ENCODE data around the gene FSD1. TPM values are rescaled to one million over a fixed set of nuclear protein-coding genes. Genes with fewer than 3 reads are reported as not detected.

FSD1 gene
- total RNA-seq, 1 donor = 1.1 TPM

DNA sequence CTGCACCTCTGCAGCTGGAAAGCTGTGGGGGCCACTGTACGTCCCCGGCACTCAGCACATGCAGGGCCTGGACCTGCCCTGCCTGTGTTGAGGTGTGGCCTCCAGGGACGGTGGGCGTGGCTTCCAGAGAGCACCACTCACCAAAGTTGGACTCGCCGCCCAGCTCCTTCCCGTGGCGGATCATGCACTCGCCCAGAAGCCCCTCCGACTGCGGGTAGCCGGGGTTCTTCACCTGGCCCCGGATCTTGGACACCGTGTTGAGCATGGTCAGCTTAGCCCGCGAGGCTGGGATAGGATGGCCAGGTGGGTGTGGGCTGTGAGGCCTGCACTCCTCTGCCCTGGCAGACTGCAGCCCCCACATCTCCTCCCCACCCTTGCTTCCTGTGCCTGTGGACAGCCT is 60.9 kb downstream of the FSD1 start:
- TF ChIP-seq, protein P1, sequence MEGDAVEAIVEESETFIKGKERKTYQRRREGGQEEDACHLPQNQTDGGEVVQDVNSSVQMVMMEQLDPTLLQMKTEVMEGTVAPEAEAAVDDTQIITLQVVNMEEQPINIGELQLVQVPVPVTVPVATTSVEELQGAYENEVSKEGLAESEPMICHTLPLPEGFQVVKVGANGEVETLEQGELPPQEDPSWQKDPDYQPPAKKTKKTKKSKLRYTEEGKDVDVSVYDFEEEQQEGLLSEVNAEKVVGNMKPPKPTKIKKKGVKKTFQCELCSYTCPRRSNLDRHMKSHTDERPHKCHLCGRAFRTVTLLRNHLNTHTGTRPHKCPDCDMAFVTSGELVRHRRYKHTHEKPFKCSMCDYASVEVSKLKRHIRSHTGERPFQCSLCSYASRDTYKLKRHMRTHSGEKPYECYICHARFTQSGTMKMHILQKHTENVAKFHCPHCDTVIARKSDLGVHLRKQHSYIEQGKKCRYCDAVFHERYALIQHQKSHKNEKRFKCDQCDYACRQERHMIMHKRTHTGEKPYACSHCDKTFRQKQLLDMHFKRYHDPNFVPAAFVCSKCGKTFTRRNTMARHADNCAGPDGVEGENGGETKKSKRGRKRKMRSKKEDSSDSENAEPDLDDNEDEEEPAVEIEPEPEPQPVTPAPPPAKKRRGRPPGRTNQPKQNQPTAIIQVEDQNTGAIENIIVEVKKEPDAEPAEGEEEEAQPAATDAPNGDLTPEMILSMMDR (IDR thresholded peaks at IDR 0.05; ENCODE audit: extremely low read depth, low read depth, low read length) = no peak
- Histone ChIP-seq H2AFZ (ENCODE audit: low read length) (no peak overlapping the region), H3K79me2 (ENCODE audit: insufficient read depth, low read length) (peaks cover 53% of the 10 kb centered on the region), H3K4me2 (ENCODE audit: insufficient read depth, low read length) (no peak overlapping the region), H3K9me3 (ENCODE audit: low read depth, low read length) (no peaks in the 10 kb centered on the region), H4K20me1 (ENCODE audit: insufficient read depth, low read length) (peaks cover 57% of the 10 kb centered on the region), H3K27me3 (ENCODE audit: insufficient read depth, low read length) (no peaks in the 10 kb centered on the region), H3K4me3 (ENCODE audit: insufficient read depth, low read length) (no peak overlapping the region), H3K27ac (ENCODE audit: low read depth, low read length) (no peak overlapping the region), H3K4me1 (ENCODE audit: insufficient read depth, low read length) (peaks cover 21% of the 10 kb centered on the region), H3K36me3 (ENCODE audit: insufficient read depth, low read length) (peaks cover 49% of the 10 kb centered on the region)
- DNase-seq (ENCODE audit: insufficient read length, low spot score, missing footprints) = peak; percentile 86

DNA sequence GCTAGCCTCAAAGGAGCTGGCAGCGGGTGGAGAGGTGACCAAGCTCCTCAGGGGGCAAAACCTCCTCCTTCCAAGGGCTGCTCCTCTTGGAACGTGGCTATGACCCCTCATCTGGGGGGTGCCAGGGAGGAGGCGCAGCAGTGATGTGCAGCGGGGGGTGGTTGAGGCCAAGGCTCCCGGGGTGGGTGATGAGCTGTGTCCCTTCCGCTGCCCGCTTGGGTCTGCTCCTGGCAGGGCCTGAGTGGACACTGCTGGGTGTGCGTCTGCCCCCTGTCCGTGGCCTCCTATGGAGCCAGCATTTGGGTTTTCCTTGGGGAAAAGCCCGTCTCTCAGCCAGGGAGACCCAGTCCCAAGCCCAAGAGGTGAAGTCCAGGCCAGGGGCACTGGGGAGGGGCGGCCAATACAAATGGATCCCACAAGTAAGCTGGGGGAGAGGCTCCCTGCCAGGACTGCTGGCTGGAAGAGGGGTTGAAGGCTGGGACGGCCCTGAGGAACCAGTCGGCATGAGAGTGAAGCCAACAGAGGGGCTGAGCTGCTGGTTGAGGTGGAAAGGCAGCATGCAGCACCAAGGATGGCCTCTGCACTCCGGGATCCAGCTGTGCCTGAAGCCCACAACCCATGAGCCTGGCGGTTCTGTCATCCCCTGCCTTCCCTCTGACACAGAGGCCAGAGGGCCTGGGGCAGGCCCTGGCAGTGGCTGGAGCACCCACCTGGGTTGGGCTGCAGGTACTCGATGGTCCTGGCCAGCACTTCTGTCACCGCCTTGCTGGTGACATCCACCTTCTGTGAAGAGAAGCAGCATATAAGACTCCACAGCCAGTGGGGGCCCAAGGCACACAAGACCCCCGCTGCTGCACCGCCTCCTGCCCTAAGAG is 61.6 kb downstream of the FSD1 start:
- Histone ChIP-seq H2AFZ (ENCODE audit: low read length) (no peak overlapping the region), H3K4me2 (ENCODE audit: insufficient read depth, low read length) (no peak overlapping the region), H3K4me3 (ENCODE audit: insufficient read depth, low read length) (no peak overlapping the region), H3K4me1 (ENCODE audit: insufficient read depth, low read length) (peaks cover 23% of the 10 kb centered on the region), H3K36me3 (ENCODE audit: insufficient read depth, low read length) (peaks cover 42% of the 10 kb centered on the region), H3K27me3 (ENCODE audit: insufficient read depth, low read length) (no peaks in the 10 kb centered on the region), H3K79me2 (ENCODE audit: insufficient read depth, low read length) (peaks cover 60% of the 10 kb centered on the region), H3K27ac (ENCODE audit: low read depth, low read length) (no peak overlapping the region), H4K20me1 (ENCODE audit: insufficient read depth, low read length) (peaks cover 58% of the 10 kb centered on the region), H3K9me3 (ENCODE audit: low read depth, low read length) (no peaks in the 10 kb centered on the region)
- TF ChIP-seq, protein P1 (IDR thresholded peaks at IDR 0.05; ENCODE audit: extremely low read depth, low read depth, low read length) = no peak
- DNase-seq (ENCODE audit: insufficient read length, low spot score, missing footprints) = peak; percentile 79

DNA sequence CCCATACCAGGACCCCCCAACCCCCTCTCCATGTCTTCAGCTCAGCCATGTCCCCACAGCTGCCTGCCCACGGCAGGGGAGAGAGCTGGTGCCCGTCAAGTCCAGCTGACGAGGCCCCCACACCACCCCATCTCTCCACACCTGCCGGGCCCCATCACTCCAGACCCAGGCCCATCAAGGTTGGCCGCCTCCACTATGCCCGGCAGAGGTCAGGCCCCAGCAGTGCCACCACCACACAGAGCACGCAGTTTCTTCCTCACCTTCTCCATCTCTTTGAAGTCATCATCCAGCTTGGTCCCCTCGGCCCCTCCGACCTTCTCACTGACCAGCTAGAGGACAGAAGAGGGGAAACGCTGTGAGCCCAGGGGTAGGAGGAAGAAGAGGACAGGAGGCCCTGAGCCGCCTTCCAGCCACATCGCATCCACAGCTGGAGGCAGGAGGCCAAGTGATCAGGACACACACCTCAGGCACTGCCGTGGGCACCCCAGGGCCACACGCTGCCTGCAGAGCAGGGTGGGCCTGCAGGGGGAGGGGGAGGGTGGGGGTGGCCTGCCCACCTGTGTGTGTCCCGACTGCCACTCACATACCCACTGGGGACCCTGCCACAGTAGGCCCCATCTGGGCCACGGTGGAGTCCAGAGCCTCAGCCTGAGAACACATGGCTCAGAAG is 62.4 kb downstream of the FSD1 start:
- Histone ChIP-seq H3K9me3 (ENCODE audit: low read depth, low read length) (no peaks in the 10 kb centered on the region), H3K27ac (ENCODE audit: low read depth, low read length) (no peak overlapping the region), H3K27me3 (ENCODE audit: insufficient read depth, low read length) (no peaks in the 10 kb centered on the region), H2AFZ (ENCODE audit: low read length) (no peak overlapping the region), H3K4me1 (ENCODE audit: insufficient read depth, low read length) (peaks cover 28% of the 10 kb centered on the region), H3K79me2 (ENCODE audit: insufficient read depth, low read length) (peaks cover 68% of the 10 kb centered on the region), H3K4me2 (ENCODE audit: insufficient read depth, low read length) (no peak overlapping the region), H3K36me3 (ENCODE audit: insufficient read depth, low read length) (peaks cover 41% of the 10 kb centered on the region), H4K20me1 (ENCODE audit: insufficient read depth, low read length) (peaks cover 63% of the 10 kb centered on the region), H3K4me3 (ENCODE audit: insufficient read depth, low read length) (no peak overlapping the region)
- DNase-seq (ENCODE audit: insufficient read length, low spot score, missing footprints) = peak; percentile 47
- TF ChIP-seq, protein P1 (IDR thresholded peaks at IDR 0.05; ENCODE audit: extremely low read depth, low read depth, low read length) = no peak

DNA sequence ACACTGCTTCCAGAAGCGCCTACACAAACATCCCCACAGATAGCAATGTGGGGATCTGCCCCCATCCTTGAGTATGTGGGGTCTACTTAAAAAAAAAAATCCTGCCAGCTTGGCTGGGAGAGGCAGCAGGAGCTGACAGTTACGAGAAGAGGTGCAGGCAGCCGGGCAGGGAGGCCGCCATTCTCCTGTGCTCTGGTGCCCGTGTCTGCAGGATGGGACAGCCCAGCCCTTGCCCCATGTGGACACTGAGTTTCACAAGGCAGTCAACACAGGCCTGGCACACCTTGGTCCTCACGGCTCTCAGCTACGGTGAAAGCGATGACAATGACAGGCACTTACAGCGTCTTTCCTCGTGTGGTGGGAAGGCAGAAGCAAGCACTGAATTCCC is 62.9 kb downstream of the FSD1 start:
- Histone ChIP-seq H3K36me3 (ENCODE audit: insufficient read depth, low read length) (peaks cover 36% of the 10 kb centered on the region), H3K79me2 (ENCODE audit: insufficient read depth, low read length) (peaks cover 73% of the 10 kb centered on the region), H3K27me3 (ENCODE audit: insufficient read depth, low read length) (no peaks in the 10 kb centered on the region), H3K4me3 (ENCODE audit: insufficient read depth, low read length) (no peak overlapping the region), H2AFZ (ENCODE audit: low read length) (no peak overlapping the region), H3K9me3 (ENCODE audit: low read depth, low read length) (no peaks in the 10 kb centered on the region), H4K20me1 (ENCODE audit: insufficient read depth, low read length) (peaks cover 64% of the 10 kb centered on the region), H3K27ac (ENCODE audit: low read depth, low read length) (no peak overlapping the region), H3K4me1 (ENCODE audit: insufficient read depth, low read length) (peaks cover 29% of the 10 kb centered on the region), H3K4me2 (ENCODE audit: insufficient read depth, low read length) (no peak overlapping the region)
- TF ChIP-seq, protein P1 (IDR thresholded peaks at IDR 0.05; ENCODE audit: extremely low read depth, low read depth, low read length) = no peak
- peak; percentile 80 for DNase-seq (ENCODE audit: insufficient read length, low spot score, missing footprints)
